Measurements from ENCODE around the gene PLN.

DNA sequence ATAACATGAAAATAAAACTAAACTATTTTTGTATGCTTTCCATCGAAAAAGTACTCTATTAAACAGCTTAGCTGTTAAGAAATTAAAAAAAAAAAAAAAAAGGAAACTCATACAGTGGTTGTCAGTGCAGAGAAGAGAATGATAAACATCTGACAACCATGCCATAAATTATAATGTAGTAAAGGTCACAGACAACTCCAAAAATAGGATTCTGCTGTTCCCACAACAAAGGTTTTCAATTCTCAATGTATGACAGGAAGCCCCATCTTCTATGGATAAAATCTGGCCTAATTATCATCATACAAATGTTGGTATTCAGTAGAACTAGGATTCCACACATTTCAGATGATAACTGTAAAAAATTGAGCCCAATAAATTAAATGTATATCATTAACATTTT is 5.0 kb downstream of the PLN start:
- TF ChIP-seq, protein P1, sequence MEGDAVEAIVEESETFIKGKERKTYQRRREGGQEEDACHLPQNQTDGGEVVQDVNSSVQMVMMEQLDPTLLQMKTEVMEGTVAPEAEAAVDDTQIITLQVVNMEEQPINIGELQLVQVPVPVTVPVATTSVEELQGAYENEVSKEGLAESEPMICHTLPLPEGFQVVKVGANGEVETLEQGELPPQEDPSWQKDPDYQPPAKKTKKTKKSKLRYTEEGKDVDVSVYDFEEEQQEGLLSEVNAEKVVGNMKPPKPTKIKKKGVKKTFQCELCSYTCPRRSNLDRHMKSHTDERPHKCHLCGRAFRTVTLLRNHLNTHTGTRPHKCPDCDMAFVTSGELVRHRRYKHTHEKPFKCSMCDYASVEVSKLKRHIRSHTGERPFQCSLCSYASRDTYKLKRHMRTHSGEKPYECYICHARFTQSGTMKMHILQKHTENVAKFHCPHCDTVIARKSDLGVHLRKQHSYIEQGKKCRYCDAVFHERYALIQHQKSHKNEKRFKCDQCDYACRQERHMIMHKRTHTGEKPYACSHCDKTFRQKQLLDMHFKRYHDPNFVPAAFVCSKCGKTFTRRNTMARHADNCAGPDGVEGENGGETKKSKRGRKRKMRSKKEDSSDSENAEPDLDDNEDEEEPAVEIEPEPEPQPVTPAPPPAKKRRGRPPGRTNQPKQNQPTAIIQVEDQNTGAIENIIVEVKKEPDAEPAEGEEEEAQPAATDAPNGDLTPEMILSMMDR (IDR thresholded peaks at IDR 0.05), result no peak
- TF ChIP-seq POLR2A (IDR thresholded peaks at IDR 0.05) (no peak), EP300 (IDR thresholded peaks at IDR 0.05) (no peak)

Data from tibial nerve (tissue), 4 donors.